LNCAP (cell line): ENCODE data around the gene ZFC3H1.

Experiments
- TF ChIP-seq, protein P1 (sequence below): fragments of 450-650 bp; IDR thresholded peaks from 2 replicates; pipeline ENCODE4 v1.5.1; 2017; ENCODE audit warnings: mild to moderate bottlenecking

ZFC3H1 gene

DNA sequence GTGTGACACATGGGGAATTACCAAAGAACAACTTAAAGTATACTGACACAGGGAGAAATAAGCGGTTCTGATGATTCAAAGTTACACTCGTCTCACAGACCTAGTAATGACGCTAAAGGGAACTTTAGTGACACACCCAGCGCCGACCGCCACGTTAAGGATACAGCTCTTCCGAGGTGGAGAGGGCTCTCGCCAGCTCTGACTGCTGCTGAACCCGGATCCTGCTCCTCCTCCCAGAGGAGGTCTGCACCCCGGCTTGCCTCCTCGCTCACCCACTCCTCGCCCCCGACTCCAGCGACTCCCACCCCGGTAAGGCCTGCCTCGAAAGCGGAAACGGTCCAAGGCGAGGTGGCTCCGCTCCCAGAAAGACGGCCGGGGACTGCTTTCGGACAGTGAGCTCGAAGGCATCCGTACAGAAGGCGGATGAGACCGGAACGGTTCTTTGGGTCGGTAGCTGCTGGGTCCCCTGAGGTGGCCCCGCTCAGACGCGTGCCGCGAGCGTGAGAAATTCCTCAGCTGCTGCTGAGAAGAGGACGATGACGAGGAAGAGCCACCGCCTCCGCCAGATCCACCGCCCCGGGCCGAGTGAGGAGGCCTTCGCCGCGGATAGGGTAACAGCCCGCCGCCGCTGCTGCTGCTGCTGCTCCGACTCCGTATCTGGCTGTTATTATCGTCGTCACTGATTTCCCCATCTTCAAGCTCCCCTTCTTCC is 643 bp downstream of the ZFC3H1 start:
- TF ChIP-seq, protein P1, sequence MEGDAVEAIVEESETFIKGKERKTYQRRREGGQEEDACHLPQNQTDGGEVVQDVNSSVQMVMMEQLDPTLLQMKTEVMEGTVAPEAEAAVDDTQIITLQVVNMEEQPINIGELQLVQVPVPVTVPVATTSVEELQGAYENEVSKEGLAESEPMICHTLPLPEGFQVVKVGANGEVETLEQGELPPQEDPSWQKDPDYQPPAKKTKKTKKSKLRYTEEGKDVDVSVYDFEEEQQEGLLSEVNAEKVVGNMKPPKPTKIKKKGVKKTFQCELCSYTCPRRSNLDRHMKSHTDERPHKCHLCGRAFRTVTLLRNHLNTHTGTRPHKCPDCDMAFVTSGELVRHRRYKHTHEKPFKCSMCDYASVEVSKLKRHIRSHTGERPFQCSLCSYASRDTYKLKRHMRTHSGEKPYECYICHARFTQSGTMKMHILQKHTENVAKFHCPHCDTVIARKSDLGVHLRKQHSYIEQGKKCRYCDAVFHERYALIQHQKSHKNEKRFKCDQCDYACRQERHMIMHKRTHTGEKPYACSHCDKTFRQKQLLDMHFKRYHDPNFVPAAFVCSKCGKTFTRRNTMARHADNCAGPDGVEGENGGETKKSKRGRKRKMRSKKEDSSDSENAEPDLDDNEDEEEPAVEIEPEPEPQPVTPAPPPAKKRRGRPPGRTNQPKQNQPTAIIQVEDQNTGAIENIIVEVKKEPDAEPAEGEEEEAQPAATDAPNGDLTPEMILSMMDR = no peak

DNA sequence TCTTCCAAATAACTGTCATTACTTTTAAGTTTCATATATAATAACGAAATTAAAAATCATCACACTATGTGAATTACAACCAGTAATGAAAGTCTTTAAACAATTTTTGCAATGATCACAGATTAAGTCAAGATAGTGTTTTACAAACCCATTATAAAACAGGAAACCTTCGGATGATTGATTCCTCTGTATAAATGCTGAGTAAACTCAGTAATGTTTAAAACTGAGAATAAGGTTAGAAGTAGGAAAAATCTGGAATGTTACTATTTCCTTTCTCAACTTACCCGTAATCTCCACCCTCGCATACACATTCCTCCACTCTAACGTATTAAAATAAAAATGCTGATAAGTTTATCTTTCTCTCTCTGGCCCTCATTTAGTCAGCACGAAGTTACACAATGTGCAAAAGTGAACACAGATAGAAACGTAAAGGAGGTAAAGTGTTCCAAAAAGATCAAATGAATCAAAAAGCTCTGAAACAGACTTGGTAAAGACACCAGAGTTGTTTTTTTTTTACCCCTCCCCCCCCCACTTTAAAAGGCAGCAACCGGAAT is 1.6 kb downstream of the ZFC3H1 start:
- TF ChIP-seq, protein P1 = no peak

DNA sequence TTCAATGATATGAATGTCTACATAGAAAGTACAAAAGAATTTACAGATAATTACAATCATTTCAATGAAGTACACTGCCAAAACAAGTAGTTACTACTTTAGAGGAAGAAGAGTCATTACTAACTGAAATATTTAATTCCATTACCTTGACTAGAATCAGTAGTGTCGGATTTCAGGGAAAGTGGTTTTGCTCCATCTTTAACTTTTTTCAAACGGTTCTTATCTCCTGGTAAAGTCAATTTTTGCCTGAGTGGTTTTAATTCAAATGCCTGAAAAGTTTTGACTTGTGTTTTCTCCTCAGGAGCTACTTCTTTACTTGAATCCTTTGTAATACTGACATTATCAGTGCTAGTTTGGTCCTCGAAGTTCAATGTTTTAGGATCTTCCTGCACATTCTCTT is 6.9 kb downstream of the ZFC3H1 start:
- TF ChIP-seq, protein P1 = no peak

DNA sequence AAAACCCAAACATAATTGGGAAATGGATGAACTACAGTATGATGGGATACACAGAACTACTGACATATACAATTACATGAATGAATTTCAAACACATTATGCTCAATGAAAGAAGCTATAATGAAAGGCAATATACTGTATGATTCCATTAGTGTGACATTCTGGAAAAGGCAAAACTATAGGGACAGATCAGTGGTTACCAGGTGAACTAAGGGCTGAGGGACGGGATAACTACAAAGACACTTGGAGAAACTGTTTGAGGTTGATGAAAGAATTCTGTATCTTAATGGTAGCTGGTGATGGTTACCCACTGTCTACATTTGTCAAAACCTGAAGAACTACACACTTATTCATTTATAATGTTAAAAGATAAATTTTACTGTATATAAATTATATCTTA is 7.7 kb downstream of the ZFC3H1 start:
- TF ChIP-seq, protein P1 = no peak

DNA sequence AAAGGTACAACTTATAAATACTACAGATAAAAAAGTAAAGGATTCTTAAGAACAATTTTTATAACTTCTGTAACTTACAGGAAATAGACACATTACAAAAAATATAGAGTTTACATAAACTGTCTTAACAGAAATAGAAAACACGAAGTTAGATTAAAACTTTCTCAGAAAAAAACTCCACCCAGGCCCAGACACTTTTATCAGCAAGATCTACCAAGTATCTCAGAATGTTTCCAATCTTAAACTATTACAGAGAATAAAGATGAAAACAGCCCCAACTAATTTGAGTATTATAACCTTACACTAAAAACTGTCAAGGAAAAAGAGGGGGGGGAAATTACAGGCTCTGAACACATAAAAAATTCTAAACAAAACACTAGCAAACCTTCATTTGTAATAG is 8.2 kb downstream of the ZFC3H1 start:
- TF ChIP-seq, protein P1 = no peak

DNA sequence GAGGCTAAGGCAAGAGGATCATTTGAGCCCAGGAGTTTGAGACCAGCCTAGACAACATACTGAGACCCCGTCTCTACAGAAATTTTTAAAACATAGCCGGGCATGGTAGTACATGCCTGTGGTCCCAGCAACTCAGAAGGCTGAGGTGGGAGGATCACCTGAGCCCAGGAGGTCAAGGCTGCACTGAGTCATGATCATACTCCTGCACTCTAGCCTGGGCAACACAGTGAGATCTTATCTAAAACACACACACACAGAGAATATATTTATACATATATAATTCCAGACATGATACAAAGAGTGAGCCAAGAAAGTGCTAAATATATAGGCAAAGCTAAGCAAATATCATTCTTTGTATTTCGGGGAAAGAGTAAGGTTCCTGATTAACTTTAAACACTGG is 9.4 kb downstream of the ZFC3H1 start:
- TF ChIP-seq, protein P1 = no peak

DNA sequence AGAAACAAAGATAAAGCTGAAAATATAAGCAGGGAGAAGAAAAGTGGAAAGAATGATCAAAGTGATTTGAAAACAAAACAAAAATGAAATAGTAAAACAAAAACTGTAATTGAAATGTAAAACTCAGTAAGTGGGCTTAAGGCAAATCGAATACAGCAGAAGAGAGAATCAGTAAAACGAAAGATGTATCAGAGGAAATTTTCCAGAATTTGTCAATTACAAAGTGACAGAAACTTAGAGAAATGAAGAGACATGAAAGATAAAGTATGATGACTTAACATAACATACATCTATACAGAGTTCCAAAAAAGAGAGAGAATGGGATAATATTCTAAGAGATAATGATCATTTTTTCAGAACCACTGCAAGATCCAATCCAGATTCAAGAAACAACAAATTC is 10.5 kb downstream of the ZFC3H1 start:
- TF ChIP-seq, protein P1 = no peak
